GM19351 (cell line): ENCODE data around the gene SESN2.
"Not testable (repeated sequence)": the region's sequence is repeated elsewhere in the genome, so short reads cannot be mapped to it uniquely, and the experiment has no call there.

Source experiments
- ATAC-seq: cut with Tn5 transposase; IDR thresholded peaks from one replicate; pipeline ENCODE4 v1.9.1; 2021; ENCODE audit warnings: mild to moderate bottlenecking, moderate library complexity; ENCODE audit not compliant: unreplicated experiment

The SESN2 gene

GRCh38 chr1:28326515-28326914 lies 67.2 kb downstream of the SESN2 start:
- ATAC-seq, result no peak

GRCh38 chr1:28326984-28327383 lies 67.7 kb downstream of the SESN2 start:
- ATAC-seq, result no peak

- not testable (repeated sequence) for ATAC-seq
Observed at GRCh38 chr1:28327431-28327830, 68.1 kb downstream of the SESN2 start.

- no peak for ATAC-seq
Observed at GRCh38 chr1:28328228-28328648, 68.9 kb downstream of the SESN2 start.

- ATAC-seq, result no peak
Observed at GRCh38 chr1:28329395-28330153, 70.3 kb downstream of the SESN2 start.
